ENCODE measurements around the gene IGSF5. TPM values are rescaled to one million over a fixed set of nuclear protein-coding genes. Genes with fewer than 3 reads are reported as not detected.

Gene IGSF5
- total and polyA plus RNA-seq, 10 of the 15 experiments (the other 5 are each of a cell fraction or from before 2014, with no cell fraction given) = not detected

DNA sequence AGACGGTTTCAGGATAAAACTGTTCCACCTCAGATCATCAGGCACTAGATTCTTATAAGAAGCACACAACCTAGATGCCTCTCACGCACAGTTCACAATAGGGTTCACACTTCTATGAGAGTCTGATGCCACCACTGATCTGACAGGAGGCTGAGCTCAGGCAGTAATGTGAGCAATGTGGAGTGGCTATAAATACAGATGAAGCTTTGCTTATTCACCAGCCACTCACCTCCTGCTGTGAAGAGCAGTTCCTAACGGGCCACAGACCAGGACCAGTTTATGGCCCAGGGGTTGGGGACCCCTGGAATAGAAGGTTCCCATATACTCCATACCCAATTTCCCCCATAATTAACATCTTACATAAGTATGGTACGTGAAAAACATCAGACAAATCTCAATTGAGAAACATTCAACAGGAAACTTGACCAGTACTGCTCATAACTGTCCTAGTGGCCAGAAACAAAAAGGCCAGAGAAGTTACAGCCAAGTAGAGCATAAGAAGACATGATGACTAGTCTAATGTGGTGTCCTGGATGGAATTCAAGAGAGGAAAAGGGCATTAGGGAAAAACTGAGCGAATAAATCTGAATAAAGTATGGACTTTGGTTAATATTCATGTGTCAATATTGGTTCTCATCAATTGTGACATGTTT lies 24.7 kb upstream of the IGSF5 start:
- intact Hi-C loops (cut with micrococcal nuclease; ENCODE audit: unreplicated experiment) = no loop called here
- under 1% methylated on average over 5 of the region's 5 CpGs for WGBS (ENCODE audit: insufficient coverage, insufficient replicate concordance, low lambda C conversion rate, missing lambda C conversion rate)
- SMC1A ChIA-PET (ENCODE audit: uncharacterized antibody, unreplicated experiment) = no interaction called here

More for the DNA sequence above, 24.7 kb upstream of the IGSF5 start:
- H3K9ac ChIP-seq (ENCODE audit: control insufficient read depth, insufficient read depth, low read length) = no peak overlapping the region
- no TSS peak for BruUV-seq (replicated peaks)
- H3K9me3 ChIP-seq (replicated peaks; ENCODE audit: control insufficient read depth, insufficient read depth, low read length) = no peaks in the 10 kb centered on the region
- H3K79me2 ChIP-seq (ENCODE audit: control insufficient read depth, insufficient read depth, low read length) = no peaks in the 10 kb centered on the region
- DNase-seq (ENCODE audit: low read depth, low spot score) (no peak), FAIRE-seq (no peak), ATAC-seq (no peak)
- CTCF ChIA-PET = no interaction called here
- no peak overlapping the region for H3K4me2 ChIP-seq (ENCODE audit: control insufficient read depth, insufficient read depth)
- H2AFZ ChIP-seq (ENCODE audit: control insufficient read depth, low read depth, low read length) = no peak overlapping the region
- H3K36me3 ChIP-seq (ENCODE audit: control insufficient read depth in 2 of 2, insufficient read depth in 2 of 2, low read length in 1 of 2) = no peaks in the 10 kb centered on the region
- TF ChIP-seq EGR1 (IDR thresholded peaks at IDR 0.05; ENCODE audit: borderline replicate concordance in 1 of 2, low read depth in 2 of 2, low read length in 2 of 2) (no peak), RELA (IDR thresholded peaks at IDR 0.05; ENCODE audit: borderline replicate concordance, partially characterized antibody) (no peak), LARP7 (IDR thresholded peaks at IDR 0.05) (no peak), MEF2B (IDR thresholded peaks at IDR 0.05; ENCODE audit: partially characterized antibody, poor library complexity, severe bottlenecking) (no peak), SREBF2 (IDR thresholded peaks at IDR 0.05; ENCODE audit: low read length) (no peak), BCL11A (IDR thresholded peaks at IDR 0.05; ENCODE audit: low read depth, low read length) (no peak), NFYA (IDR thresholded peaks at IDR 0.05; ENCODE audit: borderline replicate concordance, low read depth, low read length) (no peak), HDAC6 (IDR thresholded peaks at IDR 0.05; ENCODE audit: unreplicated experiment) (no peak), ZNF687 (IDR thresholded peaks at IDR 0.05) (no peak), STAT3 (IDR thresholded peaks at IDR 0.05; ENCODE audit: low read depth, low read length) (no peak), SMAD5 (IDR thresholded peaks at IDR 0.05; ENCODE audit: low read depth) (no peak), TBL1XR1 (IDR thresholded peaks at IDR 0.05; ENCODE audit: low read depth, low read length) (no peak), ESRRA (IDR thresholded peaks at IDR 0.05; ENCODE audit: low read length) (no peak), MXI1 (IDR thresholded peaks at IDR 0.05; ENCODE audit: low read depth, low read length) (no peak), YY1 (IDR thresholded peaks at IDR 0.05; ENCODE audit: low read depth, low read length) (no peak), CHD4 (IDR thresholded peaks at IDR 0.05) (no peak)
- TF ChIP-seq, protein P1, sequence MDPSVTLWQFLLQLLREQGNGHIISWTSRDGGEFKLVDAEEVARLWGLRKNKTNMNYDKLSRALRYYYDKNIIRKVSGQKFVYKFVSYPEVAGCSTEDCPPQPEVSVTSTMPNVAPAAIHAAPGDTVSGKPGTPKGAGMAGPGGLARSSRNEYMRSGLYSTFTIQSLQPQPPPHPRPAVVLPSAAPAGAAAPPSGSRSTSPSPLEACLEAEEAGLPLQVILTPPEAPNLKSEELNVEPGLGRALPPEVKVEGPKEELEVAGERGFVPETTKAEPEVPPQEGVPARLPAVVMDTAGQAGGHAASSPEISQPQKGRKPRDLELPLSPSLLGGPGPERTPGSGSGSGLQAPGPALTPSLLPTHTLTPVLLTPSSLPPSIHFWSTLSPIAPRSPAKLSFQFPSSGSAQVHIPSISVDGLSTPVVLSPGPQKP (IDR thresholded peaks at IDR 0.05; ENCODE audit: low read depth, low read length) = no peak
- H3K27me3 ChIP-seq (replicated peaks in 1 of 2; ENCODE audit: control insufficient read depth in 2 of 2, insufficient read depth in 2 of 2, low read length in 1 of 2) = no peaks in the 10 kb centered on the region
- no peak overlapping the region for H3K27ac ChIP-seq (ENCODE audit: control insufficient read depth, insufficient read depth)
- no peaks in the 10 kb centered on the region for H3K4me1 ChIP-seq (ENCODE audit: control insufficient read depth, insufficient read depth, low read length)
- RAD21 ChIA-PET (ENCODE audit: unreplicated experiment) = no interaction called here
- POLR2A ChIA-PET = no interaction called here
- in situ Hi-C loops (cut with MboI) = no loop called here
- H3K4me3 ChIP-seq = no peak overlapping the region
- no peaks in the 10 kb centered on the region for H4K20me1 ChIP-seq (ENCODE audit: control insufficient read depth, insufficient read depth)

Data from GM12878 (cell line).